Heart left ventricle (tissue), 13 donors: ENCODE data around the gene PTPRD.

Source experiments
- CTCF ChIP-seq, 12 donors: fragments of 200-600 bp; sonication (generic) in 4 of 12; IDR thresholded peaks; one replicate each; pipeline versions ENCODE4 v1.5.0 to v1.8.0; 2018 to 2022; ENCODE audit warnings: antibody characterized with exemption in 12 of 12, mild to moderate bottlenecking in 5 of 12
- POLR2A ChIP-seq, 2 donors: fragments of 450-650 bp; IDR thresholded peaks; one replicate each; pipeline ENCODE4 v1.6.1; 2017; ENCODE audit warnings: antibody characterized with exemption in 2 of 2, mild to moderate bottlenecking in 2 of 2, moderate library complexity in 2 of 2
- donor health status: ischemic (EF 13 %, LVEDD 7.1; RV severe dilation, severe dysfunction).
- donor health status: DM: no; HTN: yes; CAD: no.
- donor health status: DM: no; HTN: no; CAD: no.
- donor health status: ischemic (EF 25% LVEDD 6.9; RV normal size, moderate dysfunction).
- donor health status: ischemic (EF 25% LVEDD 5.7; RV mildly dilated, moderate dysfunction).
- donor health status: ischemic (EF 35%, LVEDD 5.7; RV mildly dilated, moderate dysfunction).
- donor health status: nonischemic (EF 11% LVEDD 7.7; RV severe dilation, severe dysfunction).
- donor health status: DM: yes; HTN: yes; CAD: no.
- donor health status: PGD.
- donor health status: ischemic (EF 29% LVEDD 5.4; RV normal size, mild dysfunction).
- donor health status: nonischemic (EF 23%, LVEDD 6.1; RV moderate dilation, normal function).

- TF ChIP-seq CTCF (IDR thresholded peaks at IDR 0.05) (no peak), POLR2A (IDR thresholded peaks at IDR 0.05) (no peak)
These were observed 2345.9 kb downstream of the PTPRD start for GRCh38 chr9:8266861-8267260.
